GM18508 (cell line): ENCODE measurements around the gene PURB.
A peak's percentile ranks its signal among the peaks of the same experiment; 100 is the strongest.
"Not testable (repeated sequence)": the region's sequence is repeated elsewhere in the genome, so short reads cannot be mapped to it uniquely, and the experiment has no call there.

Experiments
- ATAC-seq: cut with Tn5 transposase; IDR thresholded peaks from one replicate; pipeline ENCODE4 v1.9.1; 2021; ENCODE audit warnings: moderate number of reproducible peaks; ENCODE audit not compliant: insufficient read depth, unreplicated experiment

Gene PURB

DNA sequence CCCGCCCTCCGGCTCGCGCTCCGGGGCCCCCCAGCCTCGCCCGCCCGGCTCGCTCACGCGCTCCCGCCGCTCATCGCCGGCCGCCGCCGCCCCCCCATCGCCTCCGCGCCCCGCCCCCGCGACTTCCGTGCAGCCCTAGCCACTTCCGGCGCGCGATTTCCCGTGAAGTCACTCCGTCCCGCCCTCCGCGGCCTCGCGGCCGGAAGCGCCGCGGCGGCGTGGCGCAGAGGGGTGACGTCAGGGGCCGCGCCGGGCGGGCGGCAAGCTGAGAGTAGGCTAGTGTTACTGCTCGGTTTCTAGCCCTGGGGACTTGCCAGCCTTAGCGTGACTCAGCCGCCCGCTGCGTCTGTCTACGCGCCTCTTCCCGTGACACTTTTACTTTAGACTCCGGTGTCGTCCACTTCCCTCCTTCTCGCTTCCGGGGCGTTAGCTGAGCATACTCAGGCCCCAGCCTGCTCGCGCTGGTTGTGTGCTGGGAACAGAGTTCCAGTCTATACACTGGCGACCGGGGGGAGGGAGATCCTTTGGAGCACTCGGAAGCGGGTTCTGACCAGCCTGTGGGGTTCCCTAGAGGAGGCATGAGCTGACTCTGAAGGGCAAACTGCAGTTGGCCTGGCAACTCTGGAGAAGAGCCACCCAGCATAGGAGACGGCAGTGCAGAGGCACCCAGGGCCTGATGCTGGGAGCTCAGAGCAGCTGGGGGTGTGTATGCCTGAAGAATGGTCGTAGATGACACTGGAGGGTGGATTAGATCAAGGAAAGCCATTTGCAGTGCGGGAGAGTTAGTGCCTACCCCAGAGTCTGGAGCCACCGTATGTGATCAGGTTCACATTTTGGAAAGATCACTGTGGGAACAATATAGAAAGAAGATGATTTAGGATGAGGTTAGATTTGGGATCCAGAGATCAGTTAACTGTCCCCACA is at the start of gene PURB:
Gene PURB, minus strand, starts transcription at position 137 of the 924 bp plus-strand sequence. CDS start 182 bp downstream, outside the sequence.
- peak; percentile 79 for ATAC-seq

DNA sequence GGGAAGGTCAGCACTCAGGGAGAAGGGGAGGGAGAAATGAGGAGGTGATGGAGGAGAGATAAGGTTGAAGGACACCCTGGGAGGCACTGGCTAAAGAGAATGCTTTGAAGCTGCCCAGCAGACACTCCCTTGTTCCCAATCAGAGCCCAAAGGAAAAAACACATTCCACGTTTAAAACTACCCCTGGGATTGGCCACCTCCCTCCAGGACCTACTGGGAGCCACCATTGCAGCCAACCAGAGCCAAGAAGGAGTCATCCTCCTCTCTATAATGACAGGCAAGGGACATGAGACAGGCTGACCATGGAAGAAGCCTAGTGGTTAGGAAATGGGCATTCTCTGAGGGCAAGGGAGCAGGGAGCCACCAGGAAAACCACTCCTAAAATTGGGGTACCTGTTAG is 49.7 kb upstream of the PURB start:
- ATAC-seq, result no peak

DNA sequence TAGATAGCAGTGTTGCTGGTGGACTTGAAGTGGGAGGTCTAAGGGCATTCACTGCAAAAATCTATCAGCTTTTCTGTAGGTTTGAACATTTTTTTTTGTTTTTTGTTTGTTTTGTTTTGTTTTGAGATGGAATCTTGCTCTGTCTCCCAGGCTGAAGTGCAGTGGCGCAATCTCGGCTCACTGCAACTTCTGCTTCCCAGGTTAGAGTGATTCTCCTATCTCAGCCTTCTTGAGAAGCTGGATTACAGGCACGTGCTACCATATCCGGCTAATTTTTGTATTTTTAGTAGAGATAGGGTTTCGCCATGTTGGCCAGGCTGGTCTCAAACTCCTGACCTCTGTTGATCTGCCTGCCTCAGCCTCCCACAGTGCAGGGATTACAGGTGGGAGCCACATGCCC is 49.2 kb upstream of the PURB start:
- ATAC-seq, result not testable (repeated sequence)

DNA sequence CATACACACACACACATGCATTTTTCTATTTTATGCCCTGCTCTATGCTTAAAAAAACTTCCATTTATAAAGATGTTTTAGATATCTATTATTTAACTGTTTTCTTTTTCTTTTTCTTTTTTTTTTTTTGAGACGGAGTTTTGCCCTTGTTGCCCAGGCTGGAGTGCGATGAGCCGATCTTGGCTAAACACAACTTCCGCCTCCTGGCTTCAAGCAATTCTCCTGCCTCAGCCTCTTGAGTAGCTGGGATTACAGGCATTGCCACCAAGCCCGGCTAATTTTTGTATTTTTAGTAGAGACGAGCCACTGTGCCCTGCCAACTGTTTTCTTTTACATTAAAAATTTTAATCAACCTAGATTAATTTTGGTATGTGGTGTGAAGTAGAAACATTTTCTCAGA is 45.6 kb upstream of the PURB start:
- no peak for ATAC-seq

DNA sequence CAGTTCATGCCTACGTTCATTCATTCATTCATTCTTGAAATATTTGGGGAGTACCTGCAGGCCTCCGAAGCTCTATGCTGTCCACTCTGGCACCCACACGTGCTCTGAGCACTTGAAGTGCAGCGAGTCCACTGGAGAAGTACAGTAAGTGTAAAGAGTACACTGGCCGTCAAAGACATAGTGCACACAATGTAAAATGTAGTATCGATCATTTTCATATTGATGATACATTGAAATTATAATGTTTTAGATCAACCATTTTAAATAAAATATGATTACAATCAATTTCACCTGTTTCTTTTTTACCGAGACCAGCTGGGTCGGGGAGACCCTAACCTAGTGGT is 37.0 kb upstream of the PURB start:
- ATAC-seq, result no peak

DNA sequence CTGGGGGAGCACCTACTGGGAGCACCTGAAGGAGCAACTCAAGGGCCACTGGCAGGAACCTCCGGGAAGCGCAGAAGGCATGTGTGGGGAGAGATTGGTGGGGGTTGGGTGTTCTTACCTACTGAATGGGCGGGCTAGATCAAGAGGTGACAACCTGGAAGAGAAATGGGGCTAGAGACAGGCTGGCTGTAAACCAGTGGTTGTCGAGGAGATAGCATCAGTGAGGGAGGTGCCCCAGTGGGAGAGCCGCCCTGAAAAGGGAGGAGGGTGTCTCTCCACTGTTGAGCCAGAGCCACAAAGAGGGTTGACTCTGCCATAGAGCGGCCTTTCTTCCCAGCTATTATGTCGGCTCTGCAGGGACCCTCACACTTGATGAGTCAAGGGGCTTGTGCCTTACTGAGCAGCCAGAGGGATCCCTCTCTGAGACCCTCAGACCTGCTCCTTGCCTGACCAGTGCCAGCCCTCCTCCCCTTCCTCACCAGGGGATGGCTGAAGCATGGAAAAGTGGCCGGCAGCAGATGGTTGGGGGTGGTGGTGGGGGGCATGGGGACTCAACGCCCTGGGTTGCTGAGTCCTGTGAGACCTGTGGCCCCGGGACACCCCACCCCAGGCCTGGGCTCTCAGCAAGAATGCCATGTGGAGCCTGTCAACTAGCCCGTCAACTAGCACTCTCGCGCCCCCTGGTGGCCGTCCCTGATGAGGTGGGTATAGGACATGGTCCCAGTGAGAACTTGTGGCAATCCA is 36.4 kb upstream of the PURB start:
- no peak for ATAC-seq

DNA sequence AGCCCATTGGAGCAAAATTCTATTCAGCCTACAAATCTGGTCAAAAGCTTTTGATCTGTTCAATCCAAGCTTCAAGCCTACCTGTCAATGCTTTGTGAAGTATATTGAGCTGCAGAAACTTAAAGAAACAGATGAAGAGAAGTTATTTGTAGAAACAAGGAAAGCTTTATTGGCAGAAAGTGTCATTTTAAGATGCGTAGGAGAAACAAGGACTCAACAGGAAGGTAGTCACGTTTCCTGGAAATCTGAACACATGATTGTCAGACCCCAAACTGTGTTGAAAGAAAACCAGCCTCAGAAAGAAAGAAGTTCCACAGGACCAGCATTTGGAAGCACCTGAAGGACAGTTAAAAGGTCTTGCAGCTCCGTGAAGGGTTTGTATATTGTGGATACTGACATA is 34.8 kb upstream of the PURB start:
- no peak for ATAC-seq

DNA sequence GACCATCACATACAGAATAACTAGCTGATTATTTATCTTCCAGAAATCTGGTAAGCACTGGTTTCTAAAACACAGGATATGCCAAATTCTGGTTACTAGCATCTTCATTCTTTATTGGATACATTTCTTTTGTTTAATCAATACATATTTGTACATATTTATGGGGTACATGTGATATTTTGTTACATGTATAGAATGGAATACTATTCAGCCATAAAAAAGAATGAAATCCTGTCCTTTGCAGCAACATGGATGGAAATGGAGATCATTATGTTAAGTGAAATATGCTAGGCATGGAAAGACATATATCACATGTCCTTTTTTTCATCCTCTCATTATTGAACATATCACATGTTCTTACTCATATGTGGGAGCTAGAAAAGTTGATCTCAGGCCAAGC is 32.7 kb upstream of the PURB start:
- ATAC-seq, result no peak

DNA sequence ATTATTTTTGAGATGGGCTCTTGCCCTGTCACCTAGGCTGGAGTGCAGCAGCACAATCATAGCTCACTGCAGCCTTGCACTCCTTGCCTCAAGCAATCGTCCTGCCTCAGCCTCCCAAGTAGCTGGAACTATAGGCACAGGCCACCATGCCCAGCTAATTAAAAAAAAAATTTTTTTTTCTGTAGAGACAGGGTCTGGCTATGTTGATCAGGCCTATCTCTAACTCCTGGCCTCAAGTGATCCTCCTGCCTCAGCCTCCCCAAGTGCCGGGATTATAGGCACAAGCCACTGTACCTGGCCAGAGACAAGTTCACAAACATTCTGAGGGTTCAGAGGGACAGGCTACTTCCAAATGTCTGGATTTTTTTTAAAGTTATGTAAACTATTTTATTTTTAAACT is 32.1 kb upstream of the PURB start:
- no peak for ATAC-seq

DNA sequence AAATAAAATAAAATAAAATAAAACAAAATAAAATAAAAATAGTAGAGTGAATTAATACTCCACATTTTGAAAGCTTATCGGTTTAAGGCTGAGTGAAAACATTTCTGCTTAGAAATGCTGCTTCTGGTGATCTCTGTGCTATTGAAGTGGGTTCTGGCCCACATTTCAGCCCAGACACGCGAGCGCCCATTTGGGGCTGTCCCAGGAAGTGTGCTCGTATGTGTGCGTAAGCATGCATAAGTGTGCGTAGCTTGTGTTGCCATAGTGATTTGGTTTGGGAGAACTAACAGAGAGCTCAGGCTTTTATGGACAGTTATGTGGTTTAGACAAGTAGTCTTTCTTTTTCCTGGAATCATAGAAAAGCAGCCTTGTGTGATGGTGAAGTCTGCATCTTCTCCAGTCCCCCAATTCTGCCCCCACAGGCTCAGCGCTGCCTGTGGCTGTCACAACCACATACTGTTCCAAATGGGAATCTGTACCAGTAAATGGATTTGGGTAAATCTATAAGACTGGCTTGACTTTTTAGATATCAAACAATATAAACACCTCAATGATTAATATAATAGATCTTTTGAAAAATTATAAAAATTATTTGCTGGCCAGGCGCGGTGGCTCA is 29.8 kb upstream of the PURB start:
- ATAC-seq, result no peak

DNA sequence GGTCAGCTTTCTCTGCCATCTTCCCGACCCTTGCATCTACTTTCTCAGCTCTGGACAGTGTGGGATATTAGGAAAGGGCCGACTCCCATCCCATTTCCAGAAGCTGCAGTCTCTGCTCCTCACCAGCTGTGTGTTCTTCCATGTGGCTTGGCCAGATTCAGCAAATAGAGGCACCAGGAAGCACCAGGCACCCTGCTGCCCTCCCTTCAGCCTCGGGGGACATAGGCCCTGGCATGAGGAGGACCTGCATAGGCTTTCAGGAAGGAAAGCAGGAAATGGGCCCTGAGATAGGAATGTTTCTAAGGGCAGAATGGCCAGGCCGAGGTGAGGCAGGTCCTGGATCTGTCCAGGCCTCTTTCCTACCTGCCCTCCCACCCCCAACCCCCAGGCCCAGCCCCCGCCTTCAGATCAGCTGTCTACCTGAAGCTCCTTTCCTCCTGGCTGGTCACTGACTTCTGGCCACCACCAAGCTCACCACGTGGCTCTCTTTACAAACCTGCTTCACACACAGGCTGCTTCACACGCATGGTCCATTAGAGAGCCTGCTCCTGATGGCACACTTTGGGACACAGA is 27.5 kb upstream of the PURB start:
- ATAC-seq, result no peak

DNA sequence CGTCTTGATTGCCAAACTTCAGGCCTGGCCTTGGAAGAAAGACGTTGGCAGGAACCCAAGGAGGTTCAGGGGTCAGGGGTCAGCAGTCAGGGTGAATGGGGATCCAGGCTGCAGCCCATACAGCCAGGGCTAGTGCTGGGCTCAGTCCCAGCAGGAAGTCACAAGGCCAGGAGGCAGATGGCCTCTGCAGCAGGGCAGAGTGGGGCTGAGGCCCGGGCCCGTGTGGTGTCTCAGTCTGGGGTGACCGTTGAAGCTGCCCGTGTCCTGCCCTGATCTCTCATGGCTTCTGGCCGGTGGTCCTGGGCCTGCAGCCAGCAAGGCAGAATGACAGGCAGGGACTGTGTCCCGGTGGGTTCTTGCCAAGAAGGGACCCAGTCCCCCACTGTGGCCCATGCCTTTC is 26.6 kb upstream of the PURB start:
- ATAC-seq, result no peak

DNA sequence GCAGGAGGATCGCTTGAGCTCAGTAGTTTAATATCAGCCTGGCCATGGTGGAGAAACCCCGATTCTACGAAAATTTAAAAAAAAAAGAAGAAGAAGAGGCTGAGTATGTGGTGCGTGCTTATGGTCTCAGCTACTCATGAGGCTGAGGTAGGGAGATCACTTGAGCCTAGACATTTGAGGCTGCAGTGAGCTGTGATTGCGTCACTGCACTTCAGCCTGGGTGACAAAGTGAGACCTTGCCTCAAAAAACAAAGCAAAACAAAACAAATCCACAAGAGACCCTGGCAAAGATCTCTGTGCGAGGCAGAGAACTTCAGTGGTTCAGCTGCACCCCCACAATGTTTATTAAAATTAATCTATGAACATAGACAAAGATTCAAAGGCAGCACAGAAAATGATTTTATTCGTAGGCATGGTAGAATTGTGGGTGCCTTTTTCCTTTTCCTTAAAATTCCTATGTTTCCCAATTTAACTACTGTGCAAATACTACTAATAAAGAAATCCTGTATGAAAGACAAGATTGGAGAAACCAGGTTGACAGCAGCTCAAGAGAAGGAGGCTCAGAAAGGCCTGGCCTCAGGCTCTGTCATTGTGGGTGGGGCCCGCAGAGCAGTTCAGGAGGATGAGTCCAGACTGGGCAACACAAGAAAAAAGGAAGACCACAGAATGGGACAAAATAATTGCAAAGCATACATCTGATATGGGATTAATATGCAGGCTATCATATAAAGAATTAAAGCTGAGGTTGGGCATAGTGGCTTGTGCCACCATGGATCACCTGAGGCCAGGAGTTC is 24.5 kb upstream of the PURB start:
- no peak for ATAC-seq

DNA sequence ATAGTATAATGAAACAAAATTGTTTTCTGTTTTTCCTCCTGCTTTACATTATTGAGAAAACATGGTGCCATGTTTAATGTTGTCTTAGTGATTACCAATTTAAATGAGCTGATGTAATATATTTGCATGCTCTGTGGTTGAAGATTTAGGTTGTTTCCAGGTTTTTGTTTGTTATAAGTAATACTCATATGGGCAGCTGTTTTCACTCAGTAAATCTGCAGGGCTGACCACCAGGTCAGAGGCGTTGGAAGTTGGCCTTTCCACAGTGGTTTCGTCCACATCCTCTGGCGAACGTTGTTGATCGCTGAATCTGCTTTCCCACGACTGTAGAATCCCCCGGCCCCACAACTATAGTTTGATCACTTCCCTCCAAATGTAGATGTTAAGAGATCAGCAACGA is 21.6 kb upstream of the PURB start:
- ATAC-seq, result no peak

DNA sequence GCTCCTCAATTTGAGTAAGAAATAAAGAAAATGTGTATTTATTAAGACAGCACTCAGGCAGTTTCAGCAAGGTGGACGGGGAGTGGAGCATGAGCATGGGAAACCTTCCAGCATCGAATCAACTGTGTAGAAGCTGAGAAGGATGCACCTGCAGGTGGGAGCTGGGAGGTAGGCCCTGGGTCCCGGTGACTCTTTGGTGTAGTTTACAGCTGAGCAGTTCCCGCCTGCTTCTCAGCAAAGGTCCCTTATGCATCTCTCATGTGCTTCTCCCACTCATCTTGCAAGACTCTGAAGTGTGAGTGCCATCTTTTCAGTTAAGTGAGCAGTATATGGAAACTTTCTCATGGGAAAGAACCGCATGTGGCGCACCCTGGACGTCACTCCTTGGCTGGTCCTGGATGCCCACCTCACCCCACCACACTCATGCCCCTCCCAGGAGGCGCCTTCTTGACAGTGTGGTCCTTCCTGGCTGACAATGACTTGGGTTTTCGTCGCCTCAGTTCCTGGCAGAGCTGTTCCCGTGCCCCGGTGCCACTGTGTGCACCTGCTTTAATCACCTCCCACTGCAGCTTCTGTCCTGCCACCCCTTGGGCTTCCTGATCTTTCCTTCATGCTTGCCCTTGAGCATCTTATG is 19.8 kb upstream of the PURB start:
- ATAC-seq, result no peak

DNA sequence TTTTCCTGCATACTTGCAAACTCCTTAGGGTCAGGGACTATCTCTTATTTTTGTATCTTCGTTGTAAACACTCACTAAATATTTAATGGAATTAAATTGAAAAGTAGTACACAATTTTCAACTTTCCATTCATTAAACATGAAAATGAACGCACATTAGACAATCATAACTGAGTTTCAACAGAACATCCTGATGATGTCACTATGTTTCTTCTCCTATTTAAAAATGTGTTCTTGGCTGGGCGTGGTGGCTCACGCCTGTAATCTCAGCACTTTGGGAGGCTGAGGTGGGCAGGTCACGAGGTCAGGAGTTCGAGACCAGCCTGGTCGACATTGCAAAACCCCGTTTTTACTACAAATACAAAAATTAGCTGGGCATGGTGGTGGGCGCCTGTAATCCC is 14.1 kb upstream of the PURB start:
- no peak for ATAC-seq

DNA sequence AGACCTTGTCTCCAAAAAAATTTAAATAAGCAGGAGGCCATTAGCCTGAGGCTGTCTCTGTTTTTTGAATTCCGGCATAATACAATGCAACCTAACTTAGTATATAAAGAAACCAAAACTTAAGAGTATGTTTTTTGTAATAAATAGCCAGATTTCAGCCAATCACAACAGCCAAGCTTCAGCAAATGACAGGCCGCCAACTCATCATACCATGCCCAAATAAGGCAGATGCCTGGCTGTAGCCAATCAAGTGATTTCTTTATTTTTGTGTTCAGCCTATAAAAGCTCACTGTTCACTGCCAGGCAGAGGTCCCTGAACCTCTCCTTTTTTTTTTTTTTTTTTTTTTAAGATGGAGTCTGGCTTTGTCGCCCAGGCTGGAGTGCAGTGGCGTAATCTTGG is 12.7 kb upstream of the PURB start:
- ATAC-seq, result no peak

DNA sequence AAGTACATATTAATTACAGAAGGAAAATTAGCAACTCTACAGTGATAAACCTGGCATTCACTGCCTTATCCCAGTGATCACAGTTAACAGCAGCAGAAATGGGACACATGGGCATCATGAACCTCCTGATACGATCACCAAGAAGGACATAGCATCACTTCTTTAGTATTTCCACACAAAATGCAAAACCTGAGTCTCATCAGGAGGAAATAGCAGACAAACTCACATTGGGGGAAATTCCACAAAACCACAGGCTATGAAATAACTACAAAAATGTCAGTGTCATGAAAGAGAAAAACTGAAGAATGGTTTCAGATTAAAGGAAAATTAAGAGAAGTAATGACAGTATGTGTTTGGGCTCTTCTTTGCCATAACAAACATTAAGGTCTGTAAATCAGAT is 12.0 kb upstream of the PURB start:
- ATAC-seq, result no peak

DNA sequence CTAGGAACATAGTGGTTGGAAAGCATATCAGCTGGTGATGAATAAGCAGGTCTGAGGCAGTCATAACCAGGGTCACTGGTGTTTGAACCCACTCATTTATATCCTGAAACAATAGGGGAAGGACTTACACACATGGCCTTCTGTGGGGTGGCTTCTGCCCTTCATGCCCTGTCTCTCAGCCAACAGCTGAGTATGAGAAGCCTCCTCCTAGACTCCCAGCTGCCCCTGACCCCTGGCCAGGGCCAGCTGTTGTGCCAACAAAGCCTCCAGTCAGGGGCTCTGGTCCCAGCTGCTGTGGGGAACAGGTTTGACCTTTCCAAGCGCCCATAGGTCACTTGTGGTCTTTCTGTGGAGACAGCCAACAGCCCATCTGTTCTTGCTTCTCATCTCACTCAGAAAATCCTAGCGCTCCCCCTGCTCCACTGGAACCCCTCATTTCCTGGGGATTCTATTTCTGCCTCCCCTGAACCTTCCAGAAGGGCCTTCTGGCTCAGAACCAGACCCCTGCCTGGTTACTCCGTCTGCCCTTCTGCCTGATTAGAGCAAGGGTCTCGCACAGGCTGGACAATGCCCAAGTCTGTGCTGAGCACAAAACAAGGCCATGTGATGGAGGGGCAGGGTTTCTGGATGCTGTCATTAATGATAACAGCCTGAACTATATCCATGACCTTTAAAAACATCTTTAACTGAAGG is 9.7 kb upstream of the PURB start:
- no peak for ATAC-seq
